HTERT RPE-1 (cell line): Measurements from ENCODE around the gene CACNA2D3.

Experiments
- in situ Hi-C: fragments of 300-500 bp; cut with MboI; formaldehyde crosslinking; loops from 4 replicates; pipeline ENCODE4 v1.14.3; 2020; ENCODE audit warnings: low sequenced_read_pairs

The CACNA2D3 gene

DNA sequence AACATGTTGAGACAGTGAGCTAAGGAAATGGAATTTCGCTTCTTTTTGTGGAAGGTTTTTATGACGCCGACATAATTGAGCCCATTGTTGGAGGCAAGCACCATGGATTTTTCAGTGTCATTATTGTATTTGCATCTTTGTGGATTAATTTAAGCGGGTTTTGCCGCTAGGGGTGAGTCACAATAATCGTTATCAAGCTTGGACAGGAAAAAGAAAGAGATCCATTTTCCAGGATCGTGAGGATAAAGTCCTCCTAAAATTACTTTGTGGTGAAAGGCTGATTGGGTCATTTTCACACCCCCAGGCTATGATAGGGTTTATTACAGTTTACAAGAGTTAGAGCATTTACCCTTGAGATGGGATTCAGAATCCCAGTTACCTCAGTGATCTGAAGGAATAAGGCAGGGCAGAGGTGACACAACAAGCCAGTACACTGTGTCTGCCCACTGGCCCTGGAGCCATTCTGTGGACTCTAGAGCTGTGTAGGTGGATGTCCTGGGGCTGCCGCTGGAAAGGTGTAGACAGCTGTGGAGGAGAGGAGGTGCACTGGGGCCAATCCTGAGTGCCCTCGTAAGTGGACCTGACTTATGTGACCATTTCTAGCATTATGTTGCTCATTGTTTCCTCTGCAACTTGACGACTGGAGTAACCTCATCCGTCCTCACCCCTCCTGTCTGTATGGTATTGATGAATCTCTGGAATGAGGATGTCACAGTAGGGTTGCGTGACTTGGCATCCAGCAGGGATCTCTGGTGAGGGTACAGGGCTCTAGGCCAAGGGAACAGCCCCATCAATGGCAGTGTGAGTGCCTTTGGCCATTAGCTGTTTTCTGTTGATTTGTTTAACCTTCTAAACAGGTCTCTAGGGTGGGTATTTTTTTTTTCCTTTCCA lies 435.4 kb downstream of the CACNA2D3 start:
- in situ Hi-C loops: no loop called here

- in situ Hi-C loops: no loop called here
These were observed 441.3 kb downstream of the CACNA2D3 start for GRCh38 chr3:54563501-54564200.

DNA sequence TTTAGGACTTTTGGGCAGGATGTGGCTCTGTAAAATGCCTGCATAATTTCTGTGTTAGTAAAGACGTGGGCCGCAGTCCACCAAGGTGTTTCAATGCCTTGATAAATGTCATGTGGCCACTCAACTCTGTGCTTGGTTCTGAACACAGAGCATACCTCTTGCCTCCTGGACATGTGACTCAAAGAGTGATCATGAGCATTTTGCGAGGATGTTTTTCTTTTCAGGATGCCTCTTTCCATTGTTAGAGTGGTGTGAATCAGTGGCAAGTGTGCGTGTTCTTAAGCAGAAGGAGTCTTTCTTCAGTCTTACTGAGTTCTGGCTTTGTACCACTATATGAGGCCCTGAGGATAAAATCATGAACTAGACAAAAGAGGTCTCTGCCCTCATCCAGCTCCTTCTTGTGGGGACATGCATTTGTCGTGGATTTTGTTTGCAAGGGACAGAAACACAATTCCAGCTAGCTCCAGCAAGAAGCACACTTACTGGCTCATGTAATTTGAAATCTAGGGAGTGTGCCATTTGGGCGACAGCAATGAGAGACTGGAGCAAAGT lies 442.1 kb downstream of the CACNA2D3 start:
- in situ Hi-C loops: no loop called here

DNA sequence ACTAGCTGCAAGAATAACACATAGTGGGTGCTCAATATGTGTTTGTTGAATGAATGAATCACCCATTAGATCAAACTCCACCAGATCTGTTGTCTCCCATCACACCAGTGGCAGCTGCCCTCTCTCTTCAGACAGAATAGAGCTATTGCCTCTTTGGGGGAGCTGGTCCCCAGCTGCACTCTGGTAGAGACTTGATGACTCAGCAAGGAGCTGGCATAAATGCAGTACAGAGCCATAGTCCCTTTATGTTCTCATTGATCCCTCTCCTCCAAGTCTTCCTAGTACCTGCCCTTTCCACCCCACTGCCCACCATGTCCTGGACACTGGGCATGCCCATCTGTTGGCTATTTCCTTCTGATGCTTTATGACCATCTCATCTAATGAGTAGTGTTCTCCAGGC lies 443.6 kb downstream of the CACNA2D3 start:
- in situ Hi-C loops: no loop called here

- in situ Hi-C loops: no loop called here
These were observed 445.6 kb downstream of the CACNA2D3 start for GRCh38 chr3:54567949-54568348.

GRCh38 chr3:54570008-54570407 lies 447.7 kb downstream of the CACNA2D3 start:
- in situ Hi-C loops: no loop called here

DNA sequence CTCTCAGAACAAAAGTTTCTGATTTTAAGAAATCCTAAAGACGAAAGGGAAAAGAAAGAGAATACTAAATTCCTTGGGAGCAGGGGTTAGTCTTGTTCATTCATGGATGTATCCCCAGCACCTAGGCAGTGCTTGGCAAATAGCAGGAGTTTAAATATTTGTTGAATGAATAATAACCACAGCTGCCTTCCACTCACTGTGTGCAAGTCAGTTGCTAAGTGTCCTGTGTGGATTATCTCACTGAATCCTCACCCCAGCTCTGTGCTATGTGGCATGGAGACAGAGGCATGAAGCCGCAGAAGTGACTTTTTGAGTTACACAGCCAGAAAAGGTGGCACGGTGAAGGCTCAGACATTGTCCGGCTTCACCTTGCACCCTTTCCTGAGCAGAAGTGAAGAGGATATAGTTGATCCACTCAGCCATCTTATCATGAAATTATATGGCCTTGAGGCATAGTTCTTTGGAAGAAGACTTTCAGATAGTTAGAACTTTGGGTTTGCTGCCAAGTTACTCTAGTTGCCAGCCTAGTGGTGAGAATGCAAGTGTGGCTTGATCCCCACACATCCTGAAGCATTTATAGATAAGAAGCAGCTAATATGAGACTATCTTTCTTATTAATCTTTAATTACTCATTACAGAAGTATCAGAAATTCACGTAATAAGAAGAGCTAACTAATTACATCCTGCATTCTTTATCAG lies 450.0 kb downstream of the CACNA2D3 start:
- in situ Hi-C loops: no loop called here

DNA sequence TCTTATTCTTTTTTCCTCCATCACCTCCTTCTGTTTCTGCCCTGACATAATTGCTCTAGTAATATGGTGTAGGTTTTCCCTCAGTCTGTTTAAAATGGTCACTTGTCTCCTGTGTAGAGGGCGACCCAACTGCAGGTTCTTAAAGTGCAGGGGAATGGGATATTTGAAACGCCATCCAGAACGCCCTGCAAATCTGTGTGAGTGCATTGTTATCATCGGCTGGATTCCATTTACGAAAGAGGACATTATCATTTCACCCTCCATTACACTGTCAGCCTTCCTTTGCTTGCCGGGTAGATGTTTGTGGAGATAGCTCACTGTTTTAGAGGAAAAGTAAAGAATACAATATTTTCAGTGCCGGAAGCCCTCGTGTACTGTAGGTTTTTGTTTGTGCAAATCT lies 451.5 kb downstream of the CACNA2D3 start:
- in situ Hi-C loops: no loop called here

DNA sequence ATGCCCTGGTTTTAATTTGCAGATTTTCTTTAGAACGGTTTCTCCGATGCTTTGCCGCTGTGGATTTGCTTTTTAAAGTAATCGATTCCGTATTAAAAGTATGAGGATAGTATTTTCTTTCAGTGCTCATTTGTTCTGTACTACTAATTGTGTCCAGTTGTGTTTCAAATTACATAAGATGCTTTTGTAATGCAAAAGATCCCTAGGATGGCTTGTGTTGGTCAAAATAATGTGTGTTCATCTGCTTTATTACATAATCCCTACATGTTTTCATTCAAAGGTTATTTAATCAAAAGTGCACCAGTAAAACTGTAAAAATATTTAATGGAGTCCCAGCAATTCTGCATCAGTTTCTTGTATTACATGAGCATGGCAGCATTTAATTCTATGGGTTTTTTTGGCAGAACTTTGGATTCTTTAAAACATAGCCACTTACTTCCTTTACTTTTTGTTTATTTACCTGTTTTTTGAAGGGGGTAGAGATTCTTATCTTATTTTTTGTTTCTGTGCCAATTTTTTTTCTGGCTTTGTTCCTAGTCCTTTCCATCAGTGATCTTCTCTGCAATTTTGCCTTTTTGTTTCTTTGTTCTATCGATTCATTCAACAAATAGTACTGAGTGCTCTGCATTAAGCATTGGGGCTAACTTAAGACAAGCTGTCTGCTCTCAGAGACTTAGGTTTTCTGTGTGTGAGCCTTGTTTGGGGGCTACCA lies 452.7 kb downstream of the CACNA2D3 start:
- in situ Hi-C loops: no loop called here

DNA sequence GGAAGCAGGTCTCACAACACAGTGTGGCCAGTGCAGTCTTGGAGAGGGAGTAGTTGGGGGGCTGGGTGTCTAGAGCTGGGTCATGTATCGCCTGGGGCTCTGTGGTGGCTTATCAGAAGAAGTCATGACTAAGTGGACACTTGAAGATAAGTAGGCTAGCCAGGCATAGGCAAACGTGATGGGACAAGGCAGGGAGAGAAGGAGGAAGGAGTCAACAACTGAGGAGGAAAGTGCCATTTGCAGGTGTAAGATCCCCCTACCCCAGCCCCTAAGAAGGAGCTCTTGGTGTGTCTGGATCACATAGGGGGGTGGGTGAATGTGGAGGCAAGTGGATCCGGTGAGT lies 453.2 kb downstream of the CACNA2D3 start:
- in situ Hi-C loops: no loop called here

DNA sequence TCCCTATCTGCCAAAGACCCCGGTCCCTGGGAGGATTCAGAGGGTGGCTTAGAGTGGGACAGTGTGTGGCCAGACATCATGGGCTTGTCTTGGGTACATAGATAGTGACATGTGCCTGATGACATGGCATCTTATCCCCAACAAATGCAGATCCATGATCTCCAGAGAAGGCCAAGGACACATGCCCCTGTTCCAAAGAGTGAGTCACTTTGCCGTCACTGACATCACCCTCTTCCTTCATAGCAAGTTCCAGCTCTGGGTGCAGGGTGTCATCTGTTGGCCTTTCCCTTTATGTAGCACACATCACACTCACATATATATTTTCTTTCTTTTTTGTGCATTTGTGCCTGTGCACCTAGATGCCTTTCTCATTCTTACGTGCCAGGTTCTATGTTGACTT lies 455.0 kb downstream of the CACNA2D3 start:
- in situ Hi-C loops: no loop called here

DNA sequence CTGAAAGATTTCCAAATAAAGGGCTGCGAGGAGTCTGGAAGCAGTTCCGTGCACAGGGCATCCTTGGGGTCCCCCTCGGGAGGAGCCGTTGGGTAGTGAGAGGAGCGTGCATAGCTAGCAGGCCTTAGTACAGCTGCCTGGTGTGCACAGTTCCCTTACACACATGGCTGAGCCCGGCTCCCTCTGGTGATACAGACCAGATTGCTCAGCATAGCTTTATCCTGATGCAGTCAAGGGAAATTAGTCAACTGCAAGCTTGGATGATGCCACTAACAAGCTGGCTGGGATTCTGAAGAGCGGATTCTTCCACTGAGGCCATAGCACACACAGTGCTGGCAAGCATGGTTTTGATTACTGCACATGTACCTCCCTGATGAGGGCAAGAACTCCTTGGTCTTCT lies 456.1 kb downstream of the CACNA2D3 start:
- in situ Hi-C loops: no loop called here

DNA sequence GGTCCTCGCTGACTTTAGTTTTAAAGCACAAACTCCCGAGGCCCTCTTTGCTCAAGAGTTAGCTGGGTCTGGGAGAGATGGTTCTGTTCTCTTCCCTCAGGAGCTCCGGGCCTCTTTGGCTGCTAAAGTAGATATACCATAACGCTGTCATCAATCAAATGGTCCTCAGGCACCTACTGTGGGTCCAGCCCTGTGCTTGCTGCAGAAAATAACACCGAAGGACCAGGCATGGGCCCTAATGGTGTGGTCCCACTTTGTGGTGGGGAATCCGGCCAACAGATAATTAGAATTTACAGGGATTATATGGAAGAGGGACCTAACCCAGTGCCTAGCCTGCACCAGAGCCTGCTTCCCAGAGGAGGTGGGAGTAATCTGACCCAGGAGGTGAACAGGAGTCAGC lies 458.1 kb downstream of the CACNA2D3 start:
- in situ Hi-C loops: no loop called here

DNA sequence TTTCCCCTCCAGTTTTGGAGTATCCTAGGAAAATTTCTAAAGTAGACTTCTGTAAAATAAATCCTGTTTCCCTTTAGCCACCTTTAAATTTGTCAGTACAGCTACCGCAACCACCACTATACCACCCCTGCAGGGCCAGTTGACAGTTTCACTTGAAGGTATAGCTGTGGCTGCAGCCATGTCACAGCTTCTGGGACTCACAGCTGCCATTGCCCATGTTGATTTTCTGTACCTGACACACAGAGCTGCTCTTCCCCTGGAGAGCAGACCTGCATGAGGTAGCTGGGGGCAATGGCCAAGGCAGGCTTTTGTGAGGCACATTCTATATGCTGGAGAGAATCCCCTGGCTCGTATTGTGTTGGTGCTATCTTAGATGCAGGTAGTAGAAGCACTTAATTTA lies 460.1 kb downstream of the CACNA2D3 start:
- in situ Hi-C loops: no loop called here

GRCh38 chr3:54591157-54591556 lies 468.8 kb downstream of the CACNA2D3 start:
- in situ Hi-C loops: no loop called here

DNA sequence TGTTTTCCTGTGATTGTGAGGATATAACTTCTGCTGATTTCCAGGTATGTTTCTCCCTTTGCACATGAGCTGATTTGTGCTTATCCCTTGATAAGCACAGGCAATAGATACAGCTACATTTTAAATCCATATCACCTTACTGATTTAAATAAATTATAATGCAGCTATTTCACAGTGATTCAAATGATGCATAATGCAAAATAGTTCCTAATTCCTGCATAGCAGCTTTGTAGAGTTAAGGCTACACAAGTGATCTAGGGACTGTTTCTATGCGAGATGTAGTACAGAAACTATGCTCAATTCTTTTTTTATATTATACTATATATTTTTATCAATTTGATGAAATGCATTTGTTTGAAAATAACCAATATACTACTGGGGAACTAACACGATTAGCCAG lies 471.3 kb downstream of the CACNA2D3 start:
- in situ Hi-C loops: no loop called here

DNA sequence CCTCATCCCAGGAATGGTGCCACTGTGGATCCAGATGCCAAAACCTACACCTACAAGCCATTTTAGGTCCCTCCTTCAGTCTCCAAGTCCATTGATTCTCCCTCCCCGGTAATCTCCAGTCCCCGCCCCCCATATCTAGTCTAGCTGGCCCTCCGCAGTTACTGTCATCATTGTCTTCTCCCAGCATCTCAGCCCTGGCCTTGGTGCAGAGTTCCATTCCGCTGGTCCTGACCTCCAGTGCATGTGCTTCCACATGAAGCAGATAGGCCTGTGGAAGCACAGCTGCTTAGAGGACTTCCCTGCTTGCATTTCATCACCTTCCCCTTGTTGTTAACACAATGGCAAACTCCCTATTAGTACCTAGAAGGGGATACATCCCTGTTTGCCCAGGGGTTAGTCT lies 473.7 kb downstream of the CACNA2D3 start:
- in situ Hi-C loops: no loop called here

DNA sequence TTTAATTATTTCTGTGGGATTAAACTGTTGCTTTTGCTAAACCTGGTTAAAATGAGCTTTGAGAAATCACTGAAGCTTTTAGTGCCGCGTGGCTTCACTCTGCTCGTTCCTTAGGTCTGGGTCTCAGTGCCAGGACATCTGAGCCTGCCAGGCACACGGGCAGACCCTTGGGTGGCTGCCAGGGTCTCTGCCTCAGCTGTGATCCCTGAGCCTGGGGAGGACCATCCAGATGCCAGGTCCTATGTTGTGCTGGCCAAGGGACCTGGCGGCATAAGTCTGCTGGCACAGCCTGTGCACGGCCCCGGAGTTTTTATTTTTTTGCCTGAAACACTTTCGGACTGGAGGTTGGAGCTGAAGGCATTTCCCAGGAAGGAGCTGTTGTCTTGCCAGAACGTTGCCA lies 477.4 kb downstream of the CACNA2D3 start:
- in situ Hi-C loops: no loop called here

DNA sequence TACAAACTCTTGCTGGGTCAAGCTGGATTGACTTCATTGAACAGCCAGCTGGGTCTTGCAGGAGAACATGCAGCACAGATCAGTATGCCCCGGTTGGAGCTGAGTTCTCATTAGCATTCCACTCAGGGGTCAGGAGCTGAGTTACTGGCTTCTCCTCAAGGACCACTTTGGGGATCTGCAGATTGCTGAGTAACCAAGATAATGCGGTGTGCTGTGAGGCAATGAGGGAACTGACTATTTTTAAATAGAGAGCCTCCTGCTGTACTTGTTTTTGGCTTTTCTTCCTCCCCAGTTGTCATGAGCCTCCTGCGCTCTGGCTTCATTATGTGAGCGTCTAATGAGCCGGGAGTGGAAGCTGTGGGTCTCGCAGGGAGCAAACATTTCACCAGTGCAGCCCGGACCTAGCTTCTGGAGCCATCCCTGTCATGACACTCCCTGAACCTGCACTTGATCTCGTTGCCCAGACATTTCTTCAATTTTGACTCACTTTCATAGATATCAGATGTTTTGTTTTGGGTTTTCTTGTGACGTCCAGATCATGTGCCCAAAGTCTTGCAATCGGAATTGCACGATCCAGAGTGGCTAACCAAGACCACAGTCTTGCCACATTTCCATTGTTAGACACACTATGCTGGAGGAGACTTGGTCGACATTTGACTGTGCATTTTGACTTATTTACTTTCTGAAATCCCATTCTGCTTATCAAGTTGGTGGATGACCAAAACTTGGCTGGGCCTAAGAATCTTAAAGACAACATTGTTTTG lies 478.3 kb downstream of the CACNA2D3 start:
- in situ Hi-C loops: no loop called here

DNA sequence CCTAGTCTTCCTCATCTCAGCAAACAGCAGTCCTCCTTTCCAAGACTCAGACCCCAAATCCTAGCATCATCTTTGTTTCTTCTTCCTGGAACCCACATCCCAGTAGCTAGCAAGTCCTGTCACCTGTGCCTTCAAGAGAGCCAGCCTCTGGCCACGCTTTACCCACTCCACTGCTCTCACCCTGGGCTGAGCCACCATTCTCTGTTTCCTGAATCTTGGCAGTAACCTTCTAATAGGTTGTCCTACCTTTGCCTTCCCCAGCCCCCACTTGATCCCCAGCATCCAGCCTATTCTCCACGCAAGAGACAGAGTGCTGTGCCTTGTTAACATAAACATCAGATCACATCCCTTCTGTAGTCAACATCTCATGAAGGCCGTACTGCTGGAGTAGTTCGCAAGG lies 482.1 kb downstream of the CACNA2D3 start:
- in situ Hi-C loops: no loop called here
